HCT116 (cell line): Measurements from ENCODE around the gene MPC1. TPM values are rescaled to one million over a fixed set of nuclear protein-coding genes. Genes with fewer than 3 reads are reported as not detected.

Experiments used
- ATAC-seq: fragments of 200-7000 bp; cut with Tn5 transposase; 2 replicates; pipeline ENCODE4 v1.9.1; 2020; ENCODE audit warnings: mild to moderate bottlenecking, moderate library complexity
- Bru-seq: library from RNA; stranded (reverse); fragments of 400-500 nt; gene quantifications from one replicate; lab custom pipeline; 2021; lab: Mats Ljungman, UMichigan
- BruChase-seq, 2 experiments: library from RNA; stranded (reverse); fragments of 400-500 nt; gene quantifications; one replicate each; lab custom pipeline; 2021; lab: Mats Ljungman, UMichigan
- BruUV-seq: library from RNA; stranded (reverse); fragments of 400-500 nt; replicated peaks from 2 replicates; lab custom pipeline; 2021; lab: Mats Ljungman, UMichigan
- CTCF ChIA-PET: fragments of 300-600 bp; sonication (Branson Sonifier 250); formaldehyde crosslinking; loops from one replicate; lab custom pipeline; 2021; ENCODE audit warnings: antibody characterized with exemption; lab: Charles Lee
- POLR2A ChIA-PET: fragments of 300-600, 350-600 bp; sonication (Branson Sonifier 250); formaldehyde crosslinking; loops from one replicate; lab custom pipeline; 2021; ENCODE audit warnings: antibody characterized with exemption; lab: Charles Lee
- RAD21 ChIA-PET, 2 experiments: fragments of 300-600 bp; sonication (Branson Sonifier 250); formaldehyde crosslinking; loops; one replicate each; lab custom pipeline; 2023; ENCODE audit warnings: low total read pairs in 2 of 2; ENCODE audit not compliant: uncharacterized antibody in 2 of 2, unreplicated experiment in 2 of 2, low non-redundant PET in 1 of 2; lab: Charles Lee
- DNase-seq: peaks from one replicate; pipeline ENCODE4 v3.0.0-alpha.2; 2010; ENCODE audit warnings: low read depth, low spot score
- H2AFZ ChIP-seq: fragments of 200-600 bp; shearing (Covaris generic), sonication (generic); 2 replicates; pipeline ENCODE4 v1.6.1; 2017; ENCODE audit warnings: low read depth, mixed run types, mixed read lengths, antibody characterized with exemption, low read length; ENCODE audit not compliant: poor library complexity, severe bottlenecking
- H3K27ac ChIP-seq: 2 replicates; pipeline ENCODE4 v1.5.1; 2012; ENCODE audit warnings: low read depth, low read length
- H3K27me3 ChIP-seq: fragments of 200-600 bp; sonication (generic); 2 replicates; pipeline ENCODE4 v1.6.1; 2016; ENCODE audit warnings: mixed run types, low read length, mixed read lengths; ENCODE audit not compliant: insufficient read depth
- H3K36me3 ChIP-seq, 2 experiments: fragments of 200-500 bp in 1 of 2; fragments of 200-600 bp in 1 of 2; sonication (Bioruptor generic) in 1 of 2; sonication (generic) in 1 of 2; 2 replicates each; pipeline versions ENCODE4 v1.5.1 to v1.6.1; 2014 to 2016; ENCODE audit warnings: low read length in 2 of 2, inconsistent platforms in 1 of 2, mixed read lengths in 1 of 2, mixed run types in 1 of 2; ENCODE audit not compliant: insufficient read depth in 2 of 2, control insufficient read depth in 1 of 2
- H3K4me1 ChIP-seq, 2 experiments: fragments of 200-600 bp in 1 of 2; sonication (generic) in 1 of 2; 2 replicates each; pipeline versions ENCODE4 v1.5.1 to v1.6.1; 2012 to 2017; ENCODE audit warnings: low read length in 2 of 2, inconsistent platforms in 1 of 2, mild to moderate bottlenecking in 1 of 2, mixed read lengths in 1 of 2, mixed run types in 1 of 2, moderate library complexity in 1 of 2; ENCODE audit not compliant: insufficient read depth in 2 of 2, control insufficient read depth in 1 of 2
- H3K4me2 ChIP-seq: fragments of 200-600 bp; sonication (generic); 2 replicates; pipeline ENCODE4 v1.6.1; 2017; ENCODE audit warnings: mixed run types, low read length, mixed read lengths
- H3K4me3 ChIP-seq, 2 experiments: fragments of 200-600 bp in 1 of 2; sonication (generic) in 1 of 2; replicated peaks in 1 of 2; 2 replicates each; pipeline ENCODE4 v1.5.1; 2011 to 2016; ENCODE audit warnings: low read length in 2 of 2, control low read depth in 1 of 2, low read depth in 1 of 2, mild to moderate bottlenecking in 1 of 2, mixed read lengths in 1 of 2, mixed run types in 1 of 2
- H3K79me2 ChIP-seq: fragments of 200-600 bp; sonication (generic); 2 replicates; pipeline ENCODE4 v1.6.1; 2017; ENCODE audit warnings: mild to moderate bottlenecking, mixed run types, low read length, moderate library complexity, mixed read lengths; ENCODE audit not compliant: insufficient read depth
- H3K9ac ChIP-seq: fragments of 200-600 bp; sonication (generic); 2 replicates; pipeline ENCODE4 v1.6.1; 2016; ENCODE audit warnings: low read length, mixed read lengths
- H3K9me2 ChIP-seq: fragments of 200-600 bp; sonication (generic), shearing (Covaris generic); 2 replicates; pipeline ENCODE4 v1.6.1; 2017; ENCODE audit warnings: mixed run types, mild to moderate bottlenecking, moderate library complexity; ENCODE audit not compliant: insufficient read depth
- H3K9me3 ChIP-seq, 2 experiments: fragments of 200-500 bp in 1 of 2; fragments of 200-600 bp in 1 of 2; sonication (Bioruptor generic) in 1 of 2; sonication (generic) in 1 of 2; 2 replicates each; pipeline ENCODE4 v1.6.1; 2014 to 2017; ENCODE audit warnings: low read length in 2 of 2, mixed read lengths in 2 of 2, inconsistent platforms in 1 of 2, low read depth in 1 of 2, mild to moderate bottlenecking in 1 of 2, mixed run types in 1 of 2, moderate library complexity in 1 of 2; ENCODE audit not compliant: control insufficient read depth in 1 of 2, insufficient read depth in 1 of 2
- H4K20me1 ChIP-seq: fragments of 200-600 bp; sonication (generic), shearing (Covaris generic); 2 replicates; pipeline ENCODE4 v1.6.1; 2017; ENCODE audit warnings: mixed run types, mild to moderate bottlenecking, moderate library complexity; ENCODE audit not compliant: insufficient read depth
- CBX3 ChIP-seq: IDR thresholded peaks from 2 replicates; pipeline ENCODE4 v1.6.1; 2012; ENCODE audit warnings: low read depth
- CEBPB ChIP-seq: IDR thresholded peaks from 2 replicates; pipeline ENCODE4 v1.6.1; 2012; ENCODE audit warnings: low read depth
- CTCF ChIP-seq, 3 experiments: fragments of 200-600 bp in 1 of 3; sonication (generic) in 1 of 3; IDR thresholded peaks in 2 of 3; conservative IDR thresholded peaks in 1 of 3; 2 replicates each; pipeline ENCODE4 v1.5.1; 2012 to 2017; ENCODE audit warnings: low read depth in 2 of 3, low read length in 2 of 3, antibody characterized with exemption in 1 of 3, borderline replicate concordance in 1 of 3, control low read depth in 1 of 3, mild to moderate bottlenecking in 1 of 3, mixed read lengths in 1 of 3, mixed run types in 1 of 3, moderate library complexity in 1 of 3; ENCODE audit not compliant: insufficient read depth in 1 of 3
- EGR1 ChIP-seq: IDR thresholded peaks from 2 replicates; pipeline ENCODE4 v1.6.1; 2012; ENCODE audit warnings: low read depth
- ELF1 ChIP-seq: IDR thresholded peaks from 2 replicates; pipeline ENCODE4 v1.6.1; 2012; ENCODE audit warnings: low read depth, borderline replicate concordance
- EZH2phosphoT487 ChIP-seq: fragments of 200-600 bp; IDR thresholded peaks from 2 replicates; pipeline ENCODE4 v1.6.1; 2018; ENCODE audit warnings: antibody characterized with exemption, borderline replicate concordance
- FOSL1 ChIP-seq: IDR thresholded peaks from 2 replicates; pipeline ENCODE4 v1.6.1; 2012; ENCODE audit warnings: low read depth
- JUND ChIP-seq: IDR thresholded peaks from 2 replicates; pipeline ENCODE4 v1.6.1; 2012
- MAX ChIP-seq: IDR thresholded peaks from 2 replicates; pipeline ENCODE4 v1.6.1; 2012
- POLR2A ChIP-seq: IDR thresholded peaks from 2 replicates; pipeline ENCODE4 v1.7.0; 2011; ENCODE audit warnings: borderline replicate concordance; ENCODE audit not compliant: insufficient read depth, insufficient read length; ENCODE audit errors: extremely low read depth
- POLR2AphosphoS5 ChIP-seq: IDR thresholded peaks from 2 replicates; pipeline ENCODE4 v1.6.1; 2011; ENCODE audit warnings: mild to moderate bottlenecking, low read depth, low read length, moderate library complexity
- SIN3A ChIP-seq: IDR thresholded peaks from 2 replicates; pipeline ENCODE4 v1.6.1; 2012; ENCODE audit warnings: low read depth
- SP1 ChIP-seq: IDR thresholded peaks from 2 replicates; pipeline ENCODE4 v1.6.1; 2012; ENCODE audit warnings: low read depth
- SRF ChIP-seq: IDR thresholded peaks from 2 replicates; pipeline ENCODE4 v1.6.1; 2012; ENCODE audit warnings: low read depth
- TCF7L2 ChIP-seq: IDR thresholded peaks from 2 replicates; pipeline ENCODE4 v1.7.0; 2011; ENCODE audit warnings: borderline replicate concordance, inconsistent platforms; ENCODE audit not compliant: insufficient read depth, insufficient read length; ENCODE audit errors: extremely low read depth
- YY1 ChIP-seq: IDR thresholded peaks from 2 replicates; pipeline ENCODE4 v1.6.1; 2011; ENCODE audit warnings: low read length, low read depth, moderate library complexity, mild to moderate bottlenecking; ENCODE audit not compliant: insufficient replicate concordance; ENCODE audit errors: extremely low read depth
- ZFX ChIP-seq: fragments of 450-650 bp; IDR thresholded peaks from 2 replicates; pipeline ENCODE4 v1.6.1; 2017
- intact Hi-C: fragments of 100-400 bp; cut with micrococcal nuclease; formaldehyde crosslinking; loops from 2 replicates; pipeline ENCODE4 v1.10.0; 2022
- long read RNA-seq: library from polyadenylated mRNA; unstranded; transcript quantifications from one replicate; pipeline ENCODE4 v2.0.0, GENCODE V29; 2021; ENCODE audit not compliant: unreplicated experiment
- polyA plus RNA-seq: library from polyadenylated mRNA; unstranded; fragments of >200 nt; gene quantifications from 2 replicates; pipeline ENCODE4 v1.2.1, GENCODE V29; 2012; ENCODE audit warnings: missing spikeins
- total RNA-seq: library from RNA; stranded (reverse); gene quantifications from one replicate; pipeline ENCODE4 v1.2.1, GENCODE V29; 2021; ENCODE audit not compliant: unreplicated experiment
- TF ChIP-seq, protein P1 (sequence below): IDR thresholded peaks from 2 replicates; pipeline ENCODE4 v1.6.1; 2012; ENCODE audit warnings: low read depth

MPC1 gene
- total RNA-seq (15.9 TPM), Bru-seq, nascent RNA (percentile 57 among the genes with signal in this experiment), BruChase-seq, experiment 1, labeled RNA remaining after a 6-hour chase (percentile 69 among the genes with signal in this experiment), BruChase-seq, experiment 2, labeled RNA remaining after a 2-hour chase (percentile 74 among the genes with signal in this experiment)
- 13.2 and 13.6 TPM in 2 replicates for polyA plus RNA-seq
- long read RNA-seq, transcript MPC1-201 (4 exons, 976 nt) = major isoform, 12 of 13 reads
- long read RNA-seq, partial matches to known transcripts = 0 of 13 reads
- long read RNA-seq, other reads (novel, unspliced or antisense) = 1 of 13 reads

DNA sequence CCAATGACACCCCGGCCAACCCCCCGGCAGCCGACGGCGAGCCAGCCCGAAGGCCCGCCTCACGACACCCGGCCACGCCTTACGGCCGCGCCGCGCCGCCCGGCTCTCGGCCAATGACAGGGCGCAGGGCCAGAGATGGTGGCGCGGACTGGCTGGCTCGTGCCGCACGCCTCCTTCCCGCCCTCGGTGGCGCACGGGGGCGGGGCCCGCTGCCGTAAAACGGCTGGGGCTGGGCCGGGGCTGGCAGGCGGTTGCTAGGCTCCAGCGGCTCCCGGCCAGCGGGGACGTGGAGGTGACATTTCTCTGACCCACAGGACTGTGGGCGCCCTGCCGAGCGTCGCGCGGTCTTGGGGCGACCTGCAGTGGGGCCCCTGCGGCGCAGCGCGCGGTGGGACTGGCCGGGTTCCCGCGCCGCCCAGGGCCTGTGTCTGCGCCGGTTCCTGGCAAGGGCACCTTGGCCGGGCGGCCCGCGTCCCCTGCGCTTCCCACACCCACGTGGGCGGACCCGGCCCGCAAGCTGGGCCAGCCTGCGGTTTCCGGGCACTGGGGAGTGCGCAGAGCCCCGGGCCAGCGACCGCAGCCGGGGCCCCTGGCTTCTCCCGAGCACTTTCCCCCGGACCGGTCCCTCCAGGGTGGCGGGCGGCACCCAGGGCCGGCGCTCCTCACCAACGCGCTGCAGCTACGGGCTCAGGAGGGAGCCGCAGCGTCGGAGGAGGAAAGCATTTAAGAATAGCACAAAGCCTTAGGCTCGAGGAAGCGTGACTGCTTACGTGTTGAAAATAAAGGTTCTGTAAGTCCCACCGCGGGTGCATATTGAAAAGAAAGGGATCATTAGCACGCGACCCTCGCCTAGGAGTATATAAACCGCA is at the start of gene MPC1:
Gene MPC1, minus strand, starts transcription at position 8 of the 869 bp plus-strand sequence. CDS start 64 bp downstream, outside the sequence.
- ChIA-PET CTCF (no interaction called here), POLR2A (no interaction called here), RAD21 (no interaction called here)
- intact Hi-C loops = loop anchor here (1.0 to 5.0 kb wide), 3 partner anchors 41 to 106 kb away; partner anchors contain the start of gene SFT2D1
- no peaks in the 10 kb centered on the region for H3K36me3 ChIP-seq
- ATAC-seq (peak; percentile 88), DNase-seq (peak; percentile 85)
- H2AFZ ChIP-seq = peak within 1 kb of the TSS; percentile 90
- no peaks in the 10 kb centered on the region for H3K9me3 ChIP-seq
- BruUV-seq = no TSS peak
- H3K9me2 ChIP-seq = no peaks in the 10 kb centered on the region
- TF ChIP-seq, protein P1, sequence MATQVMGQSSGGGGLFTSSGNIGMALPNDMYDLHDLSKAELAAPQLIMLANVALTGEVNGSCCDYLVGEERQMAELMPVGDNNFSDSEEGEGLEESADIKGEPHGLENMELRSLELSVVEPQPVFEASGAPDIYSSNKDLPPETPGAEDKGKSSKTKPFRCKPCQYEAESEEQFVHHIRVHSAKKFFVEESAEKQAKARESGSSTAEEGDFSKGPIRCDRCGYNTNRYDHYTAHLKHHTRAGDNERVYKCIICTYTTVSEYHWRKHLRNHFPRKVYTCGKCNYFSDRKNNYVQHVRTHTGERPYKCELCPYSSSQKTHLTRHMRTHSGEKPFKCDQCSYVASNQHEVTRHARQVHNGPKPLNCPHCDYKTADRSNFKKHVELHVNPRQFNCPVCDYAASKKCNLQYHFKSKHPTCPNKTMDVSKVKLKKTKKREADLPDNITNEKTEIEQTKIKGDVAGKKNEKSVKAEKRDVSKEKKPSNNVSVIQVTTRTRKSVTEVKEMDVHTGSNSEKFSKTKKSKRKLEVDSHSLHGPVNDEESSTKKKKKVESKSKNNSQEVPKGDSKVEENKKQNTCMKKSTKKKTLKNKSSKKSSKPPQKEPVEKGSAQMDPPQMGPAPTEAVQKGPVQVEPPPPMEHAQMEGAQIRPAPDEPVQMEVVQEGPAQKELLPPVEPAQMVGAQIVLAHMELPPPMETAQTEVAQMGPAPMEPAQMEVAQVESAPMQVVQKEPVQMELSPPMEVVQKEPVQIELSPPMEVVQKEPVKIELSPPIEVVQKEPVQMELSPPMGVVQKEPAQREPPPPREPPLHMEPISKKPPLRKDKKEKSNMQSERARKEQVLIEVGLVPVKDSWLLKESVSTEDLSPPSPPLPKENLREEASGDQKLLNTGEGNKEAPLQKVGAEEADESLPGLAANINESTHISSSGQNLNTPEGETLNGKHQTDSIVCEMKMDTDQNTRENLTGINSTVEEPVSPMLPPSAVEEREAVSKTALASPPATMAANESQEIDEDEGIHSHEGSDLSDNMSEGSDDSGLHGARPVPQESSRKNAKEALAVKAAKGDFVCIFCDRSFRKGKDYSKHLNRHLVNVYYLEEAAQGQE = no peak
- TF ChIP-seq POLR2AphosphoS5 (peak; percentile 82), SIN3A (no peak; the same call in none of the 2 replicates), CEBPB (no peak), JUND (no peak), ZFX (peak; percentile 85), EZH2phosphoT487 (no peak), ELF1 (no peak), CBX3 (no peak), SP1 (peak; percentile 90), POLR2A (peak; percentile 49), CTCF (IDR thresholded peaks at IDR 0.05 in 2 of 3, conservative IDR thresholded peaks at IDR 0.05 in 1 of 3; ENCODE audit: borderline replicate concordance in 1 of 3, insufficient read depth in 1 of 3, low read depth in 2 of 3, low read length in 2 of 3) (no peak), TCF7L2 (peak; percentile 8), MAX (peak; percentile 55), FOSL1 (no peak), SRF (no peak), EGR1 (peak; percentile 71), YY1 (no peak)
- H3K79me2 ChIP-seq = no peaks in the 10 kb centered on the region
- peak within 1 kb of the TSS; percentile 95 for H3K27ac ChIP-seq
- peak within 1 kb of the TSS; percentile 100 for H3K4me2 ChIP-seq
- no peaks in the 10 kb centered on the region for H3K27me3 ChIP-seq
- no peaks in the 10 kb centered on the region for H4K20me1 ChIP-seq
- H3K4me1 ChIP-seq = peaks cover 4 to 17% of the 10 kb centered on the region in 2 experiments; a peak in 3 of 4 replicates
- peak within 1 kb of the TSS; percentile 80 for H3K9ac ChIP-seq
- peak within 1 kb of the TSS; percentile 70 to 74 for H3K4me3 ChIP-seq
